Neural cell (in vitro differentiated cells): ENCODE results near the gene LRRC71. TPM values are rescaled to one million over a fixed set of nuclear protein-coding genes. Genes with fewer than 3 reads are reported as not detected.

Experiments
- H2AFZ ChIP-seq: fragments of 200-600, 300-800 bp; sonication (generic), shearing (Covaris generic); 2 replicates; pipeline ENCODE4 v1.6.0; 2014; ENCODE audit warnings: low read depth, mild to moderate bottlenecking, antibody characterized with exemption, low read length, moderate library complexity
- H3F3A ChIP-seq: fragments of 200-600 bp; shearing (Covaris generic); 2 replicates; pipeline ENCODE4 v1.6.1; 2016; ENCODE audit warnings: mild to moderate bottlenecking, moderate library complexity, mixed read lengths, antibody characterized with exemption, low read length; ENCODE audit not compliant: insufficient read depth, poor library complexity, severe bottlenecking
- H3K27ac ChIP-seq: fragments of 200-600, 300-800 bp; sonication (generic), shearing (Covaris generic); 2 replicates; pipeline ENCODE4 v1.5.1; 2014; ENCODE audit warnings: mild to moderate bottlenecking, low read length, moderate library complexity
- H3K27me3 ChIP-seq: fragments of 300-800, 200-600 bp; sonication (generic), shearing (Covaris generic); 2 replicates; pipeline ENCODE4 v1.6.0; 2014; ENCODE audit warnings: mild to moderate bottlenecking, low read depth, low read length, moderate library complexity; ENCODE audit not compliant: insufficient read depth
- H3K36me3 ChIP-seq: fragments of 300-800, 200-600 bp; sonication (generic), shearing (Covaris generic); 2 replicates; pipeline ENCODE4 v1.5.1; 2014; ENCODE audit warnings: mild to moderate bottlenecking, antibody characterized with exemption, low read length, moderate library complexity; ENCODE audit not compliant: insufficient read depth
- H3K4me2 ChIP-seq: fragments of 300-800, 200-600 bp; sonication (generic), shearing (Covaris generic); 2 replicates; pipeline ENCODE4 v1.6.0; 2014; ENCODE audit warnings: mild to moderate bottlenecking, low read length
- H3K4me3 ChIP-seq: fragments of 300-800, 200-600 bp; sonication (generic), shearing (Covaris generic); 2 replicates; pipeline ENCODE4 v1.5.1; 2014; ENCODE audit warnings: mild to moderate bottlenecking, low read length, moderate library complexity
- H3K79me2 ChIP-seq: fragments of 200-600 bp; shearing (Covaris generic); replicated peaks from 2 replicates; pipeline ENCODE4 v1.6.0; 2014; ENCODE audit warnings: mild to moderate bottlenecking, low read length, moderate library complexity; ENCODE audit not compliant: insufficient read depth
- H3K9ac ChIP-seq: fragments of 300-800, 200-600 bp; sonication (generic), shearing (Covaris generic); 2 replicates; pipeline ENCODE4 v1.6.1; 2016; ENCODE audit warnings: mild to moderate bottlenecking, low read length, mixed read lengths
- H3K9me2 ChIP-seq: fragments of 200-600 bp; shearing (Covaris generic); 2 replicates; pipeline ENCODE4 v1.6.1; 2016; ENCODE audit warnings: mild to moderate bottlenecking, low read length, mixed read lengths; ENCODE audit not compliant: insufficient read depth
- H3K9me3 ChIP-seq: fragments of 200-600, 300-800 bp; sonication (generic), shearing (Covaris generic); 2 replicates; pipeline ENCODE4 v1.6.1; 2016; ENCODE audit warnings: mild to moderate bottlenecking, mixed run types, low read length, moderate library complexity, mixed read lengths
- H4K20me1 ChIP-seq: fragments of 200-600 bp; shearing (Covaris generic); 2 replicates; pipeline ENCODE4 v1.6.1; 2016; ENCODE audit warnings: mild to moderate bottlenecking, mixed run types; ENCODE audit not compliant: insufficient read depth
- CTCF ChIP-seq: fragments of 450-650 bp; IDR thresholded peaks from 2 replicates; pipeline ENCODE4 v1.5.1; 2014; ENCODE audit warnings: antibody characterized with exemption, mild to moderate bottlenecking, moderate library complexity; ENCODE audit not compliant: poor library complexity, severe bottlenecking
- EP300 ChIP-seq: fragments of 450-650 bp; conservative IDR thresholded peaks from 2 replicates; pipeline ENCODE4 v1.6.1; 2014; ENCODE audit warnings: antibody characterized with exemption, mild to moderate bottlenecking, moderate library complexity; ENCODE audit not compliant: poor library complexity, severe bottlenecking
- EZH2 ChIP-seq: fragments of 200-600, 300-800 bp; shearing (Covaris generic), sonication (generic); IDR thresholded peaks from 2 replicates; pipeline ENCODE4 v1.6.1; 2014; ENCODE audit warnings: antibody characterized with exemption, low read length, borderline replicate concordance, mild to moderate bottlenecking; ENCODE audit not compliant: insufficient read depth, poor library complexity, severe bottlenecking
- MXI1 ChIP-seq: fragments of 450-650 bp; conservative IDR thresholded peaks from 2 replicates; pipeline ENCODE4 v1.6.1; 2014; ENCODE audit warnings: antibody characterized with exemption, mild to moderate bottlenecking; ENCODE audit not compliant: poor library complexity, severe bottlenecking
- POLR2AphosphoS5 ChIP-seq: IDR thresholded peaks from 2 replicates; pipeline ENCODE4 v1.6.1; 2012
- RAD21 ChIP-seq: fragments of 450-650 bp; conservative IDR thresholded peaks from 2 replicates; pipeline ENCODE4 v1.6.1; 2014; ENCODE audit warnings: antibody characterized with exemption, mild to moderate bottlenecking, moderate library complexity
- REST ChIP-seq: IDR thresholded peaks from 2 replicates; pipeline ENCODE4 v1.6.1; 2012; ENCODE audit warnings: borderline replicate concordance
- SMC3 ChIP-seq: fragments of 450-650 bp; conservative IDR thresholded peaks from 2 replicates; pipeline ENCODE4 v1.6.1; 2014; ENCODE audit warnings: antibody characterized with exemption, mild to moderate bottlenecking, moderate library complexity; ENCODE audit not compliant: poor library complexity
- TAF1 ChIP-seq: IDR thresholded peaks from 2 replicates; pipeline ENCODE4 v1.6.1; 2012; ENCODE audit warnings: low read depth
- polyA plus RNA-seq: library from polyadenylated mRNA; depleted of rRNA; stranded (reverse); fragments of >200 nt; gene quantifications from 2 replicates; pipeline ENCODE4 v1.2.3, GENCODE V29; 2014

Gene LRRC71
- polyA plus RNA-seq, 1 donor from 2014 or later, result not detected

- Histone ChIP-seq H3K9me2 (no peaks in the 10 kb centered on the region), H3K79me2 (no peaks in the 10 kb centered on the region), H3K36me3 (no peaks in the 10 kb centered on the region), H4K20me1 (no peaks in the 10 kb centered on the region), H3K9ac (no peak overlapping the region), H3F3A (no peaks in the 10 kb centered on the region), H3K4me3 (peak overlapping the region; percentile 55), H3K9me3 (no peaks in the 10 kb centered on the region), H3K4me2 (no peak overlapping the region), H3K27me3 (peaks cover 92% of the 10 kb centered on the region), H2AFZ (no peak overlapping the region), H3K27ac (no peak overlapping the region)
- TF ChIP-seq SMC3, result no peak
- TF ChIP-seq CTCF, result no peak
- TF ChIP-seq RAD21, result no peak
- no peak for TF ChIP-seq EP300
Observed at GRCh38 chr1:156924478-156925153, 4.2 kb downstream of the LRRC71 start.

- peaks cover 84% of the 10 kb centered on the region for H3K27me3 ChIP-seq
- no peak overlapping the region for H3K4me2 ChIP-seq
- no peak overlapping the region for H3K27ac ChIP-seq
- H4K20me1 ChIP-seq, result no peaks in the 10 kb centered on the region
- H2AFZ ChIP-seq, result no peak overlapping the region
- H3K9me3 ChIP-seq, result no peaks in the 10 kb centered on the region
- no peak overlapping the region for H3K9ac ChIP-seq
- H3K36me3 ChIP-seq, result no peaks in the 10 kb centered on the region
- no peak for TF ChIP-seq SMC3
- no peak for TF ChIP-seq MXI1
- TF ChIP-seq EZH2, result no peak
- TF ChIP-seq EP300, result no peak
- TF ChIP-seq POLR2AphosphoS5, result no peak
- no peak for TF ChIP-seq TAF1
- no peak for TF ChIP-seq RAD21
- no peak for TF ChIP-seq REST
- TF ChIP-seq CTCF, result no peak
- no peaks in the 10 kb centered on the region for H3F3A ChIP-seq
- H3K9me2 ChIP-seq, result no peaks in the 10 kb centered on the region
- no peaks in the 10 kb centered on the region for H3K79me2 ChIP-seq
- no peak overlapping the region for H3K4me3 ChIP-seq
Observed at GRCh38 chr1:156925154-156926010, 5.0 kb downstream of the LRRC71 start.
